Retina (tissue), 1 donor: ENCODE measurements around the gene PIP5K1C.

Experiments
- DNase-seq: peaks from one replicate; pipeline ENCODE4 v3.0.0-alpha.2; 2016

Gene PIP5K1C

GRCh38 chr19:3620817-3621547 is 79.3 kb downstream of the PIP5K1C start:
- no peak for DNase-seq

- DNase-seq: no peak
Measured at GRCh38 chr19:3620145-3620816, 80.0 kb downstream of the PIP5K1C start.

- no peak for DNase-seq
Measured at GRCh38 chr19:3619631-3620012, 80.6 kb downstream of the PIP5K1C start.

GRCh38 chr19:3618811-3619630 is 81.2 kb downstream of the PIP5K1C start:
- DNase-seq: no peak

- peak; percentile 50 for DNase-seq
Measured at GRCh38 chr19:3618144-3618810, 82.0 kb downstream of the PIP5K1C start.

GRCh38 chr19:3617463-3617862 is 82.8 kb downstream of the PIP5K1C start:
- DNase-seq: no peak

- DNase-seq: no peak
Measured at GRCh38 chr19:3615524-3616135, 84.6 kb downstream of the PIP5K1C start.

- no peak for DNase-seq
Measured at GRCh38 chr19:3614858-3615505, 85.3 kb downstream of the PIP5K1C start.

GRCh38 chr19:3613818-3614661 is 86.2 kb downstream of the PIP5K1C start:
- DNase-seq: no peak

- no peak for DNase-seq
Measured at GRCh38 chr19:3612901-3613741, 87.1 kb downstream of the PIP5K1C start.

- DNase-seq: no peak
Measured at GRCh38 chr19:3612330-3612729, 87.9 kb downstream of the PIP5K1C start.

- no peak for DNase-seq
Measured at GRCh38 chr19:3611841-3612240, 88.4 kb downstream of the PIP5K1C start.

GRCh38 chr19:3610745-3611717 is 89.2 kb downstream of the PIP5K1C start:
- no peak for DNase-seq

GRCh38 chr19:3609779-3610719 is 90.2 kb downstream of the PIP5K1C start:
- DNase-seq: no peak

- DNase-seq: no peak
Measured at GRCh38 chr19:3608750-3609322, 91.4 kb downstream of the PIP5K1C start.

GRCh38 chr19:3608079-3608641 is 92.1 kb downstream of the PIP5K1C start:
- DNase-seq: no peak
